ENCODE measurements around the gene IL32.

GRCh38 chr16:3099395-3099731 lies 33.9 kb downstream of the IL32 start:
- TF ChIP-seq CTCF (IDR thresholded peaks at IDR 0.05) (no peak), POLR2A (IDR thresholded peaks at IDR 0.05) (no peak)
